Measurements from ENCODE around the gene MYO6. TPM values are rescaled to one million over a fixed set of nuclear protein-coding genes. Genes with fewer than 3 reads are reported as not detected.

The MYO6 gene
- total and polyA plus RNA-seq, 2 donors from 2014 or later: 32.0 to 114 TPM

- TF ChIP-seq CTCF (IDR thresholded peaks at IDR 0.05; ENCODE audit: borderline replicate concordance, extremely low read depth, insufficient read depth): no peak
- intact Hi-C loops (cut with DNase I): no loop called here
Measured at GRCh38 chr6:75935473-75935793, 186.4 kb downstream of the MYO6 start.

GRCh38 chr6:75936682-75937081, 187.6 kb downstream of the MYO6 start:
- no peak for DNase-seq
- Histone ChIP-seq H3K4me3 (ENCODE audit: low read length in 3 of 3) (no peak overlapping the region), H3K4me1 (ENCODE audit: control insufficient read depth in 2 of 3, insufficient read depth in 2 of 3, low read depth in 1 of 3, low read length in 3 of 3) (peaks cover 0 to 3% (median 3%) of the 10 kb centered on the region in 3 donors), H3K27me3 (ENCODE audit: control insufficient read depth, insufficient read depth, low read length) (no peaks in the 10 kb centered on the region), H3K36me3 (ENCODE audit: control insufficient read depth in 2 of 3, insufficient read depth in 3 of 3, low read length in 3 of 3) (no peaks in the 10 kb centered on the region), H3K9me3 (ENCODE audit: control insufficient read depth in 2 of 3, insufficient read depth in 1 of 3, low read length in 3 of 3) (no peaks in the 10 kb centered on the region), H3K27ac (ENCODE audit: low read depth in 2 of 2, low read length in 2 of 2) (no peak overlapping the region), H3K9ac (ENCODE audit: low read length in 3 of 3) (no peak overlapping the region)
- intact Hi-C loops (cut with DNase I): no loop called here
- TF ChIP-seq CTCF (IDR thresholded peaks at IDR 0.05; ENCODE audit: borderline replicate concordance, extremely low read depth, insufficient read depth): no peak
- no peak for FAIRE-seq

More at GRCh38 chr6:75935473-75935793, 186.4 kb downstream of the MYO6 start:
- no peak overlapping the region for H3K27ac ChIP-seq (ENCODE audit: low read depth in 2 of 2, low read length in 2 of 2)
- peak overlapping the region in 2 of 3 donors; percentile 55 to 61 for H3K4me3 ChIP-seq (ENCODE audit: low read length in 3 of 3)
- peaks cover 0 to 3% (median 3%) of the 10 kb centered on the region in 3 donors for H3K4me1 ChIP-seq (ENCODE audit: control insufficient read depth in 2 of 3, insufficient read depth in 2 of 3, low read depth in 1 of 3, low read length in 3 of 3)
- H3K9ac ChIP-seq (ENCODE audit: low read length in 3 of 3): no peak overlapping the region
- DNase-seq (no peak), FAIRE-seq (no peak)
- no peaks in the 10 kb centered on the region for H3K27me3 ChIP-seq (ENCODE audit: control insufficient read depth, insufficient read depth, low read length)
- no peaks in the 10 kb centered on the region for H3K36me3 ChIP-seq (ENCODE audit: control insufficient read depth in 2 of 3, insufficient read depth in 3 of 3, low read length in 3 of 3)
- no peaks in the 10 kb centered on the region for H3K9me3 ChIP-seq (ENCODE audit: control insufficient read depth in 2 of 3, insufficient read depth in 1 of 3, low read length in 3 of 3)

GRCh38 chr6:75937846-75938245, 188.8 kb downstream of the MYO6 start:
- DNase-seq (no peak), FAIRE-seq (no peak)
- Histone ChIP-seq H3K4me3 (ENCODE audit: low read length in 3 of 3) (no peak overlapping the region), H3K9me3 (ENCODE audit: control insufficient read depth in 2 of 3, insufficient read depth in 1 of 3, low read length in 3 of 3) (no peaks in the 10 kb centered on the region), H3K27me3 (ENCODE audit: control insufficient read depth, insufficient read depth, low read length) (no peaks in the 10 kb centered on the region), H3K27ac (ENCODE audit: low read depth in 2 of 2, low read length in 2 of 2) (no peak overlapping the region), H3K9ac (ENCODE audit: low read length in 3 of 3) (no peak overlapping the region), H3K4me1 (ENCODE audit: control insufficient read depth in 2 of 3, insufficient read depth in 2 of 3, low read depth in 1 of 3, low read length in 3 of 3) (peaks cover 0 to 3% (median 3%) of the 10 kb centered on the region in 3 donors), H3K36me3 (ENCODE audit: control insufficient read depth in 2 of 3, insufficient read depth in 3 of 3, low read length in 3 of 3) (no peaks in the 10 kb centered on the region)
- TF ChIP-seq CTCF (IDR thresholded peaks at IDR 0.05; ENCODE audit: borderline replicate concordance, extremely low read depth, insufficient read depth): no peak
- intact Hi-C loops (cut with DNase I): no loop called here

- H3K4me1 ChIP-seq (ENCODE audit: control insufficient read depth in 2 of 3, insufficient read depth in 2 of 3, low read depth in 1 of 3, low read length in 3 of 3): no peaks in the 10 kb centered on the region
- no peak for TF ChIP-seq CTCF (IDR thresholded peaks at IDR 0.05; ENCODE audit: borderline replicate concordance, extremely low read depth, insufficient read depth)
- H3K9me3 ChIP-seq (ENCODE audit: control insufficient read depth in 2 of 3, insufficient read depth in 1 of 3, low read length in 3 of 3): no peaks in the 10 kb centered on the region
- FAIRE-seq (no peak), DNase-seq (peak in 2 of 5 donors; percentile 18 to 39)
- intact Hi-C loops (cut with DNase I): no loop called here
- no peak overlapping the region for H3K4me3 ChIP-seq (ENCODE audit: low read length in 3 of 3)
- no peaks in the 10 kb centered on the region for H3K36me3 ChIP-seq (ENCODE audit: control insufficient read depth in 2 of 3, insufficient read depth in 3 of 3, low read length in 3 of 3)
- no peak overlapping the region for H3K9ac ChIP-seq (ENCODE audit: low read length in 3 of 3)
- no peaks in the 10 kb centered on the region for H3K27me3 ChIP-seq (ENCODE audit: control insufficient read depth, insufficient read depth, low read length)
- no peak overlapping the region for H3K27ac ChIP-seq (ENCODE audit: low read depth in 2 of 2, low read length in 2 of 2)
Measured at GRCh38 chr6:75940564-75940963, 191.5 kb downstream of the MYO6 start.

All from kidney (tissue), 14 donors.